GM18507 (cell line): ENCODE results near the gene NRP1.

Source experiments
- DNase-seq: peaks from one replicate; pipeline ENCODE4 v3.0.0; 2011; ENCODE audit warnings: low read depth; ENCODE audit not compliant: insufficient read length; ENCODE audit errors: extremely low spot score
- FAIRE-seq: peaks from 2 replicates; lab custom pipeline; 2011; peaks lifted over from hg19 to GRCh38; lab: Jason Lieb, UNC

NRP1 gene

DNA sequence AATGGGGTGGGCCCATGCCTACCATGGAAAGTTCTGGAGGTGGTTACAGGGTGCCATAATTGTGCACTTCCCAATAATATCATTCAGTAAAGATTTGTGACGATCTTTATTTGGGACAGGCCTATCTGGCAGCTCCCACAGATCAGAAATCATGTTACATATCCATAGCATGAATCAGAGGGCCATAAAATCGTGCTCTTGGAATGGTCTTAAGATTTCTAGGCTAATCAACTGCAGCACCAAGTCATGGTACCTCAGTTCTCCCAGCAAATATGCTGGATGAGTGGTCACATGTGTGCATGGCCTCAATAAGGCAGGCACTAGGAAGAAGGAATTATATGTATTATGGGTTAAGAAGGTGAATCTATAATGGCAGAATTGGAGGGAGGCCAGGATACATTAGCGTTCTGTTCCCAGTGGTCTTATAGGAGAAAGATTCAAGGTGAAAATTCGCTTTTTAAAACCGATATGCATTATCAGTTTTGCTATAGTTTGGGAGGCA is 134.7 kb downstream of the NRP1 start:
- FAIRE-seq (no peak), DNase-seq (no peak)

DNA sequence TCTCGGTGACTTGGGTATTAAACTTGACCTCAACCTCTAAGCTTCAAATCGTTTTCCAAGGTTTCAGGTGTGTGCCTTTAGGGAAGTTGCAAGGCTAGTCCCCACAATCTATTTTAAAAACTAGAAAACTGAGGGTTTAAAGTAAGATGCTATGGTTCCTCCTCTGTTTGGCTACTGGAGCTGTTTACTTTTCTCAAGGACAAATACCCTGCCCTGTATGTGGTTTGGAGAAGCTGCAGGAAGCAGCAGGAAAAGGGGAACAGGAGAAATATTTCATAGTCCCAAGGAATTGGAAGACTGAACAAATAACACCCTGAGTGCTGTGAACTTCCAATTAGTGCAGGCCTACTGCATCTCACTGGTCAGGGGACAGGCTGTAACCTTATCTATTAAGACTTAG is 135.9 kb downstream of the NRP1 start:
- DNase-seq, result no peak
- no peak for FAIRE-seq

DNA sequence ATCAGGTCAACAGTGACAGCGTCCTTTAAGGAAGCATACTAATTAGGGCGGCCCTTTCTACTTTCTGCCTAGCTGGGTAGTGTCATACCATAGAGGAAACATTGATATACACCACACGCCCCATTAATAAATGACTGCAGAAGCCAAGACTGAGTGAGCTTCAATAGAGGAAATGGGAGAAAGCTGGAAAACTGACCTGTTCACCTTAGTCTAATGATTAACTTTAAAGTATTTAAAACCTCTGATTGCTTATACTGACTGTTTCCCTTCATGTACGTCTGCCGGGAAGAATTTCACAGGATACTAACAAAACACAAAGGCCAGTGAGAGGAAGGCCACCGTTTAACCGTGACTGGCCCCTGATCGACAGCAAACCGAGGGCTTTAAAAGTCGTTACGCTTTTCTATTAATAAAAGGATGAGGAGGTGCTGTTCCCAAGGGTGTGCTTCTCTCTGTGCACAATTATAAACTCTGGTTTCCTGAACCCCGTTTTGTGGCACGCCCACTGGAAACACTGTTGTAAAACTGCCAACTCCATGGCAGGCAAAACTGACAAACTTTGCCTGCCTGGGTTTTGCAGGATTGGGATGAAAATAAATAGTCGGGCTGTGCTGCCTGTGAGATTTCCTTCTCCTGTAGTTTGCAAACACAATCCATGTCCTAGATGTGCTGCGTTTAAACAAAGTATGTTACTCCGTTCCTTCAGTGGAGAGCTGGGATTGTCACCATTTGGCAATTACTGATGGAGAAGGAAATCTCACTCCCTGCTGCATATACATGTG is 137.6 kb downstream of the NRP1 start:
- DNase-seq, result no peak
- FAIRE-seq, result no peak

DNA sequence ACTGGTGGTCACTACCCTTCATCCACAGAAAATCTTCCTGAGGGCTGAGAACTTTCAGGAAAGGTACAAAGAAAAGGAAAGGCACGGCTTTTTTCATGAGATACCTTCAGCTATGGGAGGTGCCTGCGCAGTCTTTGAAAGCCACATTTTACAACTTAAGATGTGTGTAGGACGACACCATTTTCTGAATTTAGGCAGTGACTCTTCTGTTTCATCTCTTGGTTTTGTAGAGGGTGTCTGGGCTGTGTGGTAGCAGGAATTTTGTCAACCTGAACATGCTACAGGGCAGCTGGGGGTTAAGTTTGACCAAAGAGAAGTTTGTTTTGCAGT is 138.1 kb downstream of the NRP1 start:
- no peak for DNase-seq
- FAIRE-seq, result no peak

DNA sequence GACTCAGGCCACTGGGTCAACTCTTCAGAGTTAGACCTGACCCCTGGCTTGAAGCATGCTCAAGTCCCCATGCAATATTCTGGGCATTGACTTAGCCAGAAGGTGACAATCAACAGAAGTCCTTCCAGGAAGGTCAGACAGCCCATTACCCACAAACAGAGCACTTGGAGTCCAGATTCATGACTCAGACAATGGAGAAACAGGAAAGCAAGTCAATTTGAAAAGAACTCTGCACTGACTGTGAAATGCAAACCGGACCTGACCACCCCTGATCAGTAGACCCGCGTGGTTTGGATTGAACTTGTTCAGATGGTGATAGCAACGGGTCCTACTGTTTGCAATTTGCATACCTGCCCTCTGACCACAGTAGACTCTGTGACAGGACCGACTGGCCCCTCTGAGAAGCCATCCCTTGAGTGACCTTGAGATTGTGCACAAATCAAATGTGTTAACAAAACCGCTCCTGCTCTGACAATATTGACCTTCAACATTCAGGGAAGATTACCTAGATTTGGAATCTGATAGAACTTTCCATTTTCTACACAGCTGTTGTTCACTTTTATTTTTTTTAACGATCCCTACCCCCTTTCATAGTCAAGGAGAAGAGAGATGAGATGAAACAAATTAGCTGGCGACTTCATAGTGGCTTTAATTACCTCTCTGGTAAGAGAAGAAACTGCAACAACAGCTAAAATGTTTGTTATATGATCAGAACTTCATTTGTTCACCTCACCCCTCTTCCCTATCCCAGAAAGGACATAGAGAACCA is 138.7 kb downstream of the NRP1 start:
- FAIRE-seq (no peak), DNase-seq (no peak)

DNA sequence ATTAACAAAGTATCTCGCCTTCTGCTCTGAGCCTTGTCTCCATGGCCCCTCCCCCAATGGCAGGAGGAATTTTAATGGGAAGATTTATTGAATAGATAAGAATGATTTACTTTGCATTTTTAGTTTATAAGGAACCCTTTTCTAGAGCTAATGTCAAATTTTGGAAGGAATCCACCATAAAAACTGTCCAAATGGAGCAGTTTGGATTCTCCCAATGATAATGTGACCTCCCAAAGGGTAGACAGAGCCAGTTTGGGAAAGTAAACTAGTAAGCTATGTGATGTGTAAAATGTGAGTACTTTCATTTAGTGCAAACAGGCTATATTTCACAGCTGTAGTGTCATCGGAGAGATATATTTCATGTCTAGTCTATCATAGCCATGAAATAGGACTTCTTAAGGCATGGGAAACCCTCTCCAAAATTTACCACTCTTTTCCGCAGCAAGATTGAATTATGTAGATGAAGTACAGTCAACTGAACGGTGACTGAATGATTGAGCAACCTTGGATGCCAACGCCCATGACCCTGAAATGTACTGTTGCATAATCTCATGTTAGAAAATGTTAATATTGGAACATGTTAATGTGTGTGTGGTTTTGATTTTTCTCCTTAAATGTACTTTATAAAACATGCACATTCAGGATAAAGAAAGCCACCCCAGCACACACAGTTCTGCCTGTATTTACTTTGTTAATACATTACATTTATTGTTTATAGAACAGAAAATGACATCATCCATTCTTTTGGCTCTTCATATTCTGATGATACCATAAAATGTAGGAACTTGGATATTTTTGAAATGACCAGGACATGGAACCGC is 140.6 kb downstream of the NRP1 start:
- no peak for DNase-seq
- no peak for FAIRE-seq

DNA sequence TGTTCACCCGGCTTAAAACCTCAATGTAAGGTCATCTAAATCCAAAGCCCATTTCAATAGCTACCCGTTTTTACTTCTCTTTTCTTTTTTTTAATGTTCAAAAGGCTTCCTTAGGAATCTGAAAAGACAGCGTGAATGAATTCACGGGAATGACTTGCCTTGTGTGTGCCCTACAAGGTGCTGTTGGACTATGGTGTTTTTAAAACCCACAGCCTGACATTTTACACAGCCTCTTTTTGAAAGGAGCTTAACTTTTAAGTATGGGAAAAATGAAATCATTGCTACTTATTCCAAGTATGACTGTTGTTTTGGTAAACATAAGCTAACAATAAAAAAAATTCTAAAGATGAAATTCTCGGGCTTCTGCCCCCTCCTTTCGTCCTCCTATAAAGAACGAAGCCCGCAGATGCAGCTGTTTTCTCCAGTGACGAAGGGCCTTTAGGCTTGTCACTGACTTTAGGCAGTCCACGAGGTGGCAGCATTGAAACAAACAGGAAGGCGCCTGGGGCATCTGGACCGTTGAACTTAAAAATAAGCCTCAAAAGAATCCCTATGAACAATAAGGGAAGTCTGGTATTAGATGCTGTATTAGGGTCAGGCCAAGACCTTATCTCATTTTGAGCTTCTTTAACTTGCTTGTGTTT is 141.3 kb downstream of the NRP1 start:
- DNase-seq (peak; percentile 28), FAIRE-seq (peak; percentile 73)

DNA sequence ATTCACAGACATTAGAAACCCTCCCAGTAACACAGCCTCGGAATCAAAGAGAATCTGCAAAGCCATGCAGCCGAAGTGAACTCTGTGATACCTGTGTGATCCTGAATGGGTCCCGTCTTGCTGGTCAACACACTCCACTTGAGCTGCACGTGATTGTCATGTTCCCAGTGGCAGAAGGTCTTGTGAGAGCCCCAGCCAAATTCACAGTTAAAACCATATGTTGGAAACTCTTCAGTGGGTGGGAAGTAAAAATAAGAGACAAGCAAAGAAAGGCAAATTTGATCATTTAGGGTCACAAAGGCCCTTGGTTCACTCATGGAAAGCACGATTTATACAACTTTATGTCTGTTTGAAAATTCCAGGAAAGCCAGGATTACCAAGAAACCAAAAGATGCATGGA is 142.3 kb downstream of the NRP1 start:
- DNase-seq (no peak), FAIRE-seq (no peak)

DNA sequence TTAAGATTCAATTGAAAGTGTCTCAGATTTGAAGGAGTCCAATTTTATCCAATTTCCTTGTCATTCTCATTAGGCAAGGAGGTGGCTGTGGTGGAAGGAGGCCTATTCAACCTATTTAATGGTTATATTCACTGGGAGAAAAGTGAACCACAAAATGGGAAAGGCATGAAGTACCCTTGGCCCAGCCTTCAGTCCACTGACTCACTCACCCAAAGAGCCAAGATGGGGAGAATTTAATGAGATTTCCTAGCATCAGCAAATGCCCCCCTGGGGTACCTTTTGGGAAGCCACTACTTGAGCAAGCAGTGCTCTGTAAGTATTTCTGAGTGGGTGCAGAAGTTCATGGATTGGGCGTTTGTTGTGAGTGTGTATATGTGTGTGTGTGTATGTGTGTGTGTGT is 144.1 kb downstream of the NRP1 start:
- DNase-seq (no peak), FAIRE-seq (no peak)

DNA sequence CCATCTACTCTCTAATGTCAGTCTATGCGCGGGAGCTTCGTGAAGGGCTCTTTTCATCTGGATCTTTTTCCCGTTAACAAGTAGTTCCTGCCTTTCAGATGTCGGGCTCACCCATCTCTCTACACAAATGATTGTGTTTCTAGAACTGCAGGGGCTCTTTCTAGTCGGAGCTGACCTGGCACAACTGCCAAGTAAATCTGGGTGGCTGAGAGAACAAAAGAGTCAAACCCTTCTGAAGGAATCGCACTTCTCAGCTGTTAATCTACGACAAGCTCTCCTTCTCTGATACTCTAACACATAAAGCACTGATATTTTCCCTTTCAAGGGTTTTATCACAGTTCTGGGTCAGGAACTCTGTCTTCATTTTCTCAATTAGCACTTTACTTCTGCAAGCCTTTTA is 144.7 kb downstream of the NRP1 start:
- DNase-seq (no peak), FAIRE-seq (no peak)

DNA sequence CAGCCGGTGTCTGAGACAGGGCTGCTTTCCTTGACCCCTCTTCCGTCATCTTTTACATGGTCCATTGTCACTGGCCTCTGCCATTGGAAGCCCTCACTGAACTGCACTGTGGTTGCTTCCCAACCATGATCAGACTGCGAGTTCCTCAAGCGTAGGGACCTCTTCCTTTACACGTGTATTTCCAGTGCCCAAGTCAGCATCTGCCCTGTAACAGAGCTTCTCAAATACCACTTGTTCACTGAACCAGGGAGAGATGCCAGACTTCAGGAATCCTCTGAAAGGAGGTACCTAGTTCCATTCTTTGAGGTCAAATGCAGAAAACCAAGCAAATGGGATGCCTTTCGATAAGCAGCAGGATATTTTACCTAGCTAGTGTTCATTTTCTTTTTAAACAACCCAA is 145.1 kb downstream of the NRP1 start:
- FAIRE-seq (no peak), DNase-seq (no peak)

DNA sequence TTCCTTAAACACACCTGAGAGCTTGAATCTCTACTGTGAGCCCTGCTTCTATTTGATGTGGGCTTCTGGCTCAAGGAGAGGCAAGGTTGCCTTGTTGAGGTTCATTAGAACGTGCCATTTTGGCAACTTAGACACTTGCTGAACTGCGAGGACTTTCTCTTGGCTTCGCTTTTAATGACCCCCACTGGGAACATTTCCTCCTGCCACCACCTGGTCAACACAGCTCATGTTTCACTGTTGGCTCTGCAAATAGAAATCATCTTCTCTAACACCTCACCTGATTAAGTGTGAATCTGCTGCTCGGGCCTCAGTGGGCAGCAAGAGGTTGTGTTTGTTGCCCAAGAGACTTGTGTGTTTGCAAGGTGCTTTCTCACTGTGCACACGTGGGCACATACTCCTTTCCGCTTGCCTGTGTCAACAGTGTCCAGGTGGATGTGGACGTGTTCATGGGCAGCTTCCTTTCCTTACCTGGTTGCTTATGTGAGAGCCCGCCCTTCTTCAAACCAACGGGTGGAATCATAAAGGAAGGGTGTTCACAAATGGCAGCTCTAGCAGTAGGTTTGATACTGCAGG is 147.0 kb downstream of the NRP1 start:
- FAIRE-seq (no peak), DNase-seq (no peak)

DNA sequence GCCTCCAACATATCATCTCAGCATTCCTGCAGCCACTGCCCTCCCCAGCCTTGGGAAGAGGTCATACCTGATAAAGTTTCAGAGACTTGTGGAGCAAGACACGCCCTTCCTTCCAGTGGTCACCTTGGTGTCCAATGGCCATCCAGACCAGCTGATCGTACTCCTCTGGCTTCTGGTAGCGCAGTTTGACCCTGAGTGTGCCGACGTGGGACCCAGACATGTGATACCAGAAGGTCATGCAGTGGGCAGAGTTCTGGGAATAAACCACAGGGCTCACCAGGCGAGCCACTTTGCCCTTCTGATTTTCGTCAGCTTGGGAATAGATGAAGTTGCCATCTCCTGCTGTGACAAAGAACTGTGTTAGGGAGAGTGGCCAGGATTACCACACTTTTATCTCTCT is 148.3 kb downstream of the NRP1 start:
- DNase-seq (no peak), FAIRE-seq (no peak)

DNA sequence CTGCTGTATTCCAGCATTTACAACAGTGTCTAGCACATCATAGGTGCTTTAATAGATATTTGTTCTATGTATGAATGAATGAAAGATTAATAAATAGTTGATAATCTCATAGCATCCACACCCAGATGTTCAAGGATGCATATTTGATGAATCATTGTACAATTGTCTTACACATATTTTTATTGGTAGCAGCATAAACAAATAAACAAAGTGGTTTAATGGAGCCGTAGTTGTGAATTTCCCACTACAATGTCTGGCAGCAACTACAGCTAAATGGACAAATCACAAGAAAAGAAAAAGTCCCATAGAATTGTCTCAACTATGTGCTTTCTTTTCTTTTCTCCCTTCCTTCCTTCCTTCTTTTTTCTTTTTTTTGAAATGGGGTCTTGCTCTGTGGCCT is 150.8 kb downstream of the NRP1 start:
- no peak for DNase-seq
- FAIRE-seq, result no peak

DNA sequence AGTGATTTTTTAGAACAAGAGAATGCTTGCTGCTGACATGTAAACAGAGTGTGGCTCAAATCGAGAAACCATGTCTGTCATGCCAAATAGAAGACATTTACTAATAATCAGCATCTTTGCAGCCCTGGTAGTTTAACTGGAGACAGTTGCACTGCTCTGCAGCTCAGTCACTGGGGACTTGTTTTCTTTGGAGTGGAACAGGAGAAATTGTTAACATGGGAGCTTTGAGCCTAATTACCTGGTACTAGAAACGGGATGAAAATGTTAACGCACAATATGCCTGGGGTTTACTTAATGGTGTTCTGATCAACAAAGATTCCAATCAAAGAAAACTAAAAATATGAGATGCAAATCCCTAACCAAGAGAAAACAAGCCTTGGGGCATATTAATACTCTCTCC is 153.5 kb downstream of the NRP1 start:
- no peak for FAIRE-seq

DNA sequence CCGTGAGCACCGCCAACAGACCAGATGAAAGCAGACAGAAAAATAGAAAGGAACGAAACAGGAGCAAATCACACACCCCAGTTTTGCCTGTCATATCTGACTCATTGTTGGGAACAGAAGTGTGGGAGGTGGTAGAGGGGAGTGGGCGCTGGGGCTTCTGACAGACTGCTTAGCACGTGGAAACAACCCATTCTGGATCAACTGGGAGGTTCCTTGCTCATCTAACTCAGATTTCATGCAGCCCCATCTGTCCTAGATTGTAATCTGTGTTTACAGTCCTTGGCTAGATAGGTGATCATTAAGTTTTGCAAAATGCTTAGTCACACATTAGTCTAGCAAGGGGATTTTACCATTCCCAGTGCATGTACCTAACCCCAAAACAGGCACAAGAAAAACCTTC is 154.1 kb downstream of the NRP1 start:
- DNase-seq (no peak), FAIRE-seq (no peak)

More for the DNA sequence above, 153.5 kb downstream of the NRP1 start:
- DNase-seq, result no peak

DNA sequence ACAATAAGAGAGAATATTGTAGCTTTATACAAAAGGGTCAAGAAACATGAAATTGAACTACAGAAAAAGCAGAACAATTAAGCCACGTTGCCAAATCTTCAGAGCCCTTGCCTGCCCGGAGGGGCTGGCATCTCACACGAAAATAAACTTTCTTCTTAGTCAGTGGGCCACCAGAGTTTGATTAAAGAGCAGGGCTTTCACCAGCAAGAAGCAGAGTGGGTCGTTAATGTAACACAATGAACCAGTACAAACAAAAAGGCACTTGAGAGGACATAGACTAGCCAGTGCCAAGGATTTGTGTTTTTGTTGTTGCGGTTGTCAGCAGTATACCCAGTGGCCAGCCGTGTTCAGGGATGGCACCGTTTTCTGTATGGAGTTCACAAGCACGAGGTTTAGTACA is 155.4 kb downstream of the NRP1 start:
- no peak for FAIRE-seq

DNA sequence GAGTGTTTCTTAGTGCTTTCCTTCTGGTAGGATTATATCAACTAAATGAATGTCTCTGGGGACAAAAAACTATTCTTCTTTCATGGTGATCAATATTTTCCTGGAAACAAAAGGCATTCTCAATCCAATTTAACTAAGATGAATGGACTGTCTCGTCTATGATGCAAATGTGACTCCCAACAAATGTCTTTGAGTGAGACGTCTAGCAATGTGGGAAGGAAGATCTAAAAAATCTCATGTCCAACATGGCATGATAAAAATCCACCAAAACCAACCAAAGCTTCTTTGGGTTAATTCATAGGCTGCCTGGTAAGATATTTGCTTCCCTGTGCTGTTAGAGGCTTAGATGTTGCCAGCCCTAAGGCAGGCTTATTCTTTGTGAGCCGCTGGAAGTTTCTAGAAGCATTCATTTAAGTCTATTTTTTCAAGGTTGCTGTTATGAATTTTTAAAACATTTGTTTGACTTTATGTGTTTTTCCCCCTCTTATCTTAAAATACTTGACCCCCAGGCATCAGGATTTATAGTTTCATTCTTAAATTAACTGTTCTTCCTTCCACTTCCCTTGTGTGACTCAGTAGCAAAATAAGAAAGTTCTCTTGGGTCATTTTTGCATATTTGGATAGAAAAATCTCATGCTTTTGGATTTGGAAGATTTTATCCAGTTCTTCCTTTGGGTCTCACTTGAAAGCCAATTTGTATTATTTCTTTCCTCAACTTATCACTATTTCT is 156.3 kb downstream of the NRP1 start:
- FAIRE-seq, result no peak
- DNase-seq, result no peak

More for the DNA sequence above, 155.4 kb downstream of the NRP1 start:
- DNase-seq, result no peak

DNA sequence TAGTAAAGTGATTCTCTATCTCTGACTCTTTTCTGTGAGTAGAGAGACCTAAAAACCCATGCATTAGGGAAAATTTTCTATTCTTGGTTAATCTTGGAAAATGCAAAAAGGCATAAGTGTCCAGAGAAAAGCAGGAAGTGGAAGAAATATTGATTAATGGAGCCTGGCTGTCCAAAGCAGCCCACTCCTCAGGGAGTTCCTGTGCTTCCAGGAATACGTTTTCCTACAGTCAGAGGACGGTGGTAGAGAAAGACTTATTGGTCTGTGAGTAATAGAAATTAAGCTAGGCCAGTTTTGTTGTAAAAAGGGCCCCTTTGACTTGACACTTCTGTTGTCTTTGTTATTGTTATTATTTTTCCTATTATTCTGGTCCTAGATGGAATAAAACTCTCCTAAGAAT is 157.8 kb downstream of the NRP1 start:
- DNase-seq (no peak), FAIRE-seq (no peak)
